Naive thymus-derived CD4-positive, alpha-beta T cell (primary cell): ENCODE results near the gene LMX1A. TPM values are rescaled to one million over a fixed set of nuclear protein-coding genes. Genes with fewer than 3 reads are reported as not detected.

Experiments used
- ATAC-seq: fragments of 150-1000 bp; cut with Tn5 transposase; 2 replicates; pipeline ENCODE4 v1.10.0; 2021; ENCODE audit warnings: mild to moderate bottlenecking, moderate library complexity
- CTCF ChIA-PET: fragments of 350-600 bp; sonication (Branson Sonifier 250); formaldehyde crosslinking; loops from one replicate; lab custom pipeline; 2021; ENCODE audit warnings: antibody characterized with exemption; lab: Charles Lee
- POLR2A ChIA-PET: fragments of 350-600 bp; sonication (Branson Sonifier 250); formaldehyde crosslinking; loops from one replicate; lab custom pipeline; 2021; ENCODE audit warnings: antibody characterized with exemption, inconsistent platforms; lab: Charles Lee
- DNase-seq, 9 donors: peaks; one replicate each; pipeline versions ENCODE4 v3.0.0 to v3.0.0-alpha.2; 2020 to 2022; ENCODE audit warnings: mixed read lengths in 1 of 9
- H3K27ac ChIP-seq: one replicate; pipeline ENCODE4 v1.7.0; 2013; ENCODE audit warnings: mild to moderate bottlenecking, low read depth, low read length, moderate library complexity
- H3K27me3 ChIP-seq, 2 donors: one replicate each; pipeline ENCODE4 v1.7.0; 2013; ENCODE audit warnings: low read length in 2 of 2, mild to moderate bottlenecking in 2 of 2, moderate library complexity in 2 of 2; ENCODE audit not compliant: control insufficient read depth in 2 of 2, insufficient read depth in 2 of 2
- H3K36me3 ChIP-seq, 3 experiments: 1 replicate in 2 of 3; 2 replicates in 1 of 3; pipeline ENCODE4 v1.7.0; 2013; ENCODE audit warnings: low read length in 3 of 3, mild to moderate bottlenecking in 3 of 3, moderate library complexity in 1 of 3; ENCODE audit not compliant: insufficient read depth in 3 of 3, control insufficient read depth in 2 of 3
- H3K4me1 ChIP-seq, 2 donors: one replicate each; pipeline ENCODE4 v1.7.0; 2013; ENCODE audit warnings: low read length in 2 of 2, mild to moderate bottlenecking in 2 of 2, moderate library complexity in 1 of 2; ENCODE audit not compliant: control insufficient read depth in 2 of 2, insufficient read depth in 2 of 2
- H3K4me3 ChIP-seq: 2 replicates; pipeline ENCODE4 v1.7.0; 2013; ENCODE audit warnings: mild to moderate bottlenecking, low read length
- H3K9me3 ChIP-seq, 3 experiments: 1 replicate in 2 of 3; 2 replicates in 1 of 3; pipeline ENCODE4 v1.7.0; 2013; ENCODE audit warnings: low read length in 3 of 3; ENCODE audit not compliant: control insufficient read depth in 2 of 3
- H3K27ac Mint-ChIP-seq, 9 donors: one replicate each; pipeline ENCODE4 v1.8.0; 2020 to 2022; ENCODE audit warnings: mixed read lengths in 9 of 9, mild to moderate bottlenecking in 8 of 9, moderate library complexity in 5 of 9, inconsistent platforms in 2 of 9
- H3K27me3 Mint-ChIP-seq, 5 donors: one replicate each; pipeline ENCODE4 v1.8.0; 2021 to 2022; ENCODE audit warnings: mixed read lengths in 5 of 5, mild to moderate bottlenecking in 1 of 5
- H3K36me3 Mint-ChIP-seq, 5 donors: one replicate each; pipeline ENCODE4 v1.8.0; 2020 to 2022; ENCODE audit warnings: mixed read lengths in 5 of 5, mild to moderate bottlenecking in 3 of 5, inconsistent platforms in 1 of 5
- H3K4me1 Mint-ChIP-seq, 7 donors: one replicate each; pipeline ENCODE4 v1.8.0; 2020 to 2022; ENCODE audit warnings: mixed read lengths in 7 of 7, mild to moderate bottlenecking in 3 of 7, inconsistent platforms in 1 of 7
- H3K4me3 Mint-ChIP-seq, 10 donors: one replicate each; pipeline ENCODE4 v1.8.0; 2020 to 2022; ENCODE audit warnings: mild to moderate bottlenecking in 10 of 10, mixed read lengths in 10 of 10, moderate library complexity in 6 of 10, inconsistent platforms in 2 of 10
- H3K9me3 Mint-ChIP-seq, 11 donors: one replicate each; pipeline ENCODE4 v1.8.0; 2020 to 2022; ENCODE audit warnings: mixed read lengths in 11 of 11, mild to moderate bottlenecking in 4 of 11, inconsistent platforms in 1 of 11, moderate library complexity in 1 of 11
- intact Hi-C, 2 donors: fragments of 100-400 bp; cut with micrococcal nuclease; formaldehyde crosslinking; loops; one replicate each; pipeline ENCODE4 v1.15.1; 2023
- polyA plus RNA-seq, 2 donors: library from polyadenylated mRNA; unstranded; fragments of 300-500 nt; fragmentation: Illumina TruSeq; gene quantifications; one replicate each; pipeline ENCODE4 v1.2.3, GENCODE V29; 2021
- total RNA-seq, 6 experiments: library from RNA in 5 of 6; stranded (reverse) in 5 of 6; gene quantifications; 1 replicate in 5 of 6; 2 replicates in 1 of 6; pipeline ENCODE4 v1.2.3 and lab custom pipeline; 2021 to 2026

Gene LMX1A
- total and polyA plus RNA-seq, 7 experiments from 2014 or later: not detected

DNA sequence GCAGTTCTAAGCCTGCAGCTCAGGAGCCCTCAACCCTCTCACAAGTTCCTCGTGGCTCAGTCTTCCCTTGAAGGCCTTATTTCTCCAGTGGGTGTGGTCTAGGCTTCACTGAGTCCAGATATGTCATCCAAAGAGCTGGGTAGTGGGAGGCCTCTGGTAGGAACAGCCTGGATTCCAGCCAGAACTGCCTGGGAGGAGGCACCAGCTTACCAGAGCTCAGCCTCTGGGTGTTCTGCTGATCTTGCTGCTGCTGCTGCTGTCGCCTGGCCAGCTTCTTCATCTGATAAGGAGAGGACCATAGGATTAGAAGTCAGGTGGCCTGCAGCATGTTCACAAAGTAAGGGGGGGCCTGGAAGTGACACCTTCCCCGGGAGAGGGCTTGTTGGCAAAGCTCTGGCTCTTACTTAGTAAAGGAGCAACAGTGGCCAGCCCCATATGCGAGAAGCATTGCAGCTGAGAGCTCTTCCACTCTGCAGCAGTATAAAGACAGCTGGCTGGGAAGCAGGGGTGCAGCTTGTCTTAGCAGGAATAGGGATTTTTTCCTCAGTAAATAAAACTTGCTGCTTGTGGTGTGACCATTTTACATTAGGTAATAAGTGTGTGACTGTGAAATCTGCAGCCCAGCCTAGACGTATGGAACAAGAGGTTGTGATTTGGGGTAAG is 148.5 kb downstream of the LMX1A start:
- no peaks in the 10 kb centered on the region for H3K36me3 ChIP-seq
- H3K27me3 ChIP-seq: no peaks in the 10 kb centered on the region
- Mint-ChIP-seq H3K9me3 (no peaks in the 10 kb centered on the region), H3K36me3 (no peaks in the 10 kb centered on the region), H3K27ac (no peak overlapping the region), H3K4me3 (no peak overlapping the region), H3K27me3 (peaks cover 0 to 9% (median 0%) of the 10 kb centered on the region in 5 donors), H3K4me1 (no peaks in the 10 kb centered on the region)
- H3K4me1 ChIP-seq: no peaks in the 10 kb centered on the region
- H3K4me3 ChIP-seq: no peak overlapping the region
- no peak overlapping the region for H3K27ac ChIP-seq
- H3K9me3 ChIP-seq: no peaks in the 10 kb centered on the region
- intact Hi-C loops: no loop called here
- CTCF ChIA-PET: no interaction called here
- DNase-seq (no peak), ATAC-seq (no peak)
- POLR2A ChIA-PET: no interaction called here

DNA sequence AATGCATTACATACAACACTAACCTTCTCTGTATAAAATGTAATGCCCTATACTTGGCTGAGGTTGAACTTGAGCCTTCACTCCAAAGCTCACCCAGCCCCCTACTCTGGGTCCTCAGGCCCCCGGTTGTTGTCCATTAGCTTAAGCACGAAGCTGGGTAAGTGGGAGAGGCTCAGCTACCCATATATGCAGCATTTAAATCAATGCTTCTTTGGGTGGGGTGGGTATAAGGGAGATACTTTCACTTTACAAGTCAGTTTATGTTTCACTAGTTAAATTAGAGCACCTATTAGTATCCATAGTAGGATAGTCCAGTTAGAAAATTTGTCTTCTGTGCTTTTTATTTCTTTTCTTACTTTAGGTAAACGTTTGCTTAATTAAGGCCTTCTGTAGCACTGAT is 151.4 kb downstream of the LMX1A start:
- ATAC-seq (no peak), DNase-seq (no peak)
- H3K9me3 ChIP-seq: no peaks in the 10 kb centered on the region
- no peaks in the 10 kb centered on the region for H3K27me3 ChIP-seq
- Mint-ChIP-seq H3K4me3 (no peak overlapping the region), H3K4me1 (no peaks in the 10 kb centered on the region), H3K36me3 (no peaks in the 10 kb centered on the region), H3K27me3 (peaks cover 0 to 9% (median 2%) of the 10 kb centered on the region in 5 donors), H3K9me3 (no peaks in the 10 kb centered on the region), H3K27ac (no peak overlapping the region)
- ChIA-PET CTCF (no interaction called here), POLR2A (no interaction called here)
- H3K4me1 ChIP-seq: no peaks in the 10 kb centered on the region
- no peak overlapping the region for H3K4me3 ChIP-seq
- H3K27ac ChIP-seq: no peak overlapping the region
- H3K36me3 ChIP-seq: no peaks in the 10 kb centered on the region
- intact Hi-C loops: no loop called here

DNA sequence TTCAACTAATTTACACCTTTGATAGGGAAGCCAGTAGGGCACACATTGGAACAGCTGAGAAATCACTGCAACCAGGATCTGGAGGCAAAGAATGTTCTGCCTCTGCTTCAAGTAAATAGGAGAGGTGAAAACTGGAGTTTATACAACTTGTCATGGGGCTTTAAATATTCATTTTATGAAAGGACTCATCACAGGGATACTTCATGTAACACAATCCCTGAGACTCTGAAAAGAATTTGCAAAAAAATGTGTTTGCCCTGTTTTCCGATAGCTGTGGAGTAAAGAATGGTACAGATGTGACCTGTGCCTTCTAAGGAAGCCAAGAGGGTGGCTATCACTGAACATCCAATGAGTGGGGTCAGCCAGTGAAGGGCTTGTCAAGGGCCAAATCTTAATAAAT is 152.0 kb downstream of the LMX1A start:
- no peaks in the 10 kb centered on the region for H3K36me3 ChIP-seq
- H3K27ac ChIP-seq: no peak overlapping the region
- Mint-ChIP-seq H3K36me3 (no peaks in the 10 kb centered on the region), H3K4me1 (no peaks in the 10 kb centered on the region), H3K4me3 (no peak overlapping the region), H3K27ac (no peak overlapping the region), H3K9me3 (no peaks in the 10 kb centered on the region), H3K27me3 (peaks cover 0 to 9% (median 2%) of the 10 kb centered on the region in 5 donors)
- DNase-seq (no peak), ATAC-seq (no peak)
- no peak overlapping the region for H3K4me3 ChIP-seq
- POLR2A ChIA-PET: no interaction called here
- no peaks in the 10 kb centered on the region for H3K27me3 ChIP-seq
- intact Hi-C loops: no loop called here
- CTCF ChIA-PET: no interaction called here
- H3K4me1 ChIP-seq: no peaks in the 10 kb centered on the region
- no peaks in the 10 kb centered on the region for H3K9me3 ChIP-seq

DNA sequence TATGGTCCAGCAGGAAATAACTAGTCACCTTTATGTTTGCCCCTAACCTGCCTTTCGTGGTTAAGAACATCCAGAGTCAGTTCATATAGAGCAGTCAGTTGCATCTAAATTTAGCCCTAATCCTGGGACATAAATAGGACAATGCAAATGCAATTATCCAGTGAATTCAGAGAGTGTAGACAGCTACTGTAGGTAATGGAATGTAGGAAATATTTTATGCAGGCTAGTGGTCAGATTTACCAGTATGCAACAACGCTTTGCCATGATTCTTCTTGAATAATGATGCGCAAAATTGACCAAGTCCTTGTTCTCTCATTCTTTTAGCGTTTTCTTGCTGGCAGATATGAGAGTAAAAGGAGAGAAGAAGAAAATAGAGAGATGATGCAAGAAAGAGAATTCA is 165.4 kb downstream of the LMX1A start:
- ATAC-seq (no peak), DNase-seq (no peak)
- H3K27me3 Mint-ChIP-seq: peaks cover 0 to 12% (median 6%) of the 10 kb centered on the region in 5 donors
- Histone ChIP-seq H3K4me3 (no peak overlapping the region), H3K9me3 (no peaks in the 10 kb centered on the region), H3K36me3 (no peaks in the 10 kb centered on the region), H3K27ac (no peak overlapping the region), H3K4me1 (no peaks in the 10 kb centered on the region), H3K27me3 (no peaks in the 10 kb centered on the region)
- POLR2A ChIA-PET: no interaction called here
- H3K9me3 Mint-ChIP-seq: peaks cover 0 to 5% (median 0%) of the 10 kb centered on the region in 11 donors
- intact Hi-C loops: no loop called here
- no peaks in the 10 kb centered on the region for H3K36me3 Mint-ChIP-seq
- H3K4me1 Mint-ChIP-seq: no peaks in the 10 kb centered on the region
- CTCF ChIA-PET: no interaction called here
- no peak overlapping the region for H3K4me3 Mint-ChIP-seq
- no peak overlapping the region for H3K27ac Mint-ChIP-seq

DNA sequence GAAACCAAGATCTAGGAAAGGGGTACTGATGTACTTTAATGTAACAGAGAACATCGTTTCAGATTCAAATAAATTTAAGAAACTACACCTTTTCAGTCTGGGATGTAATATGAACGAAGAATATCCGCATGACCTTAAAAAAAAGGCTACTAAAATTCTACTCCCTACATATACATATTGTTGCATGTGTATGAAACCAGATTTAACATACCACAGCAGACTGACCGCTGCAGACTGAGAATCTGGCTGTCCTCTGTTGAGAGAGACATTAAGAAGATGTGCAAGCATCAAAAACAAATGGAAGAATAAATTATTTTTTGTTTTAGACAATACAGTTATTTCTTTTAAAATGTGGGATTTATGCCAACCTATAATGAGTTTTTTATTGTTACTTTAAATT is 166.6 kb downstream of the LMX1A start:
- H3K27me3 Mint-ChIP-seq: peaks cover 0 to 9% (median 4%) of the 10 kb centered on the region in 5 donors

DNA sequence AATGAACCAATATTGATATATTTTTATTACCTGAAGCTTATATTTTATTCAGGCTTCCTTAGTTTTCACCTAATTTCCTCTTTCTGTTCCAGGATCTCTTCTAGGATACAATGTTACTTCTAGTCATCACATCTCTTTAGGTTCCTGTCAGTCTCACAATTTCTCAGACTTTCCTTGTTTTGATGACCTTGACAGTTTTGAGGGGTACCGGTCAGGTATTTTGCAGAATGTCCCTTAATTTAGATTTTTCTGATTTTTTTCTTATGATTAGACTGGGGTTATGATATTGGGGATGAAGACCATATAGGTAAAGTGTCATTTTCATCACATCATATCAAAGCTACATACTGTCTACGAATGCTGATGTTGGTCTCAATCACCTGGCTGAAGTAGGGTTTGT is 167.5 kb downstream of the LMX1A start:
- H3K9me3 Mint-ChIP-seq: peaks cover 0 to 10% (median 2%) of the 10 kb centered on the region in 11 donors
- no peaks in the 10 kb centered on the region for H3K4me1 ChIP-seq
- H3K9me3 ChIP-seq: no peaks in the 10 kb centered on the region
- H3K4me1 Mint-ChIP-seq: no peaks in the 10 kb centered on the region
- H3K27me3 ChIP-seq: no peaks in the 10 kb centered on the region
- no peak overlapping the region for H3K27ac Mint-ChIP-seq
- DNase-seq: no peak
- intact Hi-C loops: no loop called here
- H3K27ac ChIP-seq: no peak overlapping the region
- no peak overlapping the region for H3K4me3 ChIP-seq
- ATAC-seq: no peak
- H3K36me3 Mint-ChIP-seq: no peaks in the 10 kb centered on the region
- peaks cover 0 to 7% (median 4%) of the 10 kb centered on the region in 5 donors for H3K27me3 Mint-ChIP-seq
- no peaks in the 10 kb centered on the region for H3K36me3 ChIP-seq
- POLR2A ChIA-PET: no interaction called here
- CTCF ChIA-PET: no interaction called here
- no peak overlapping the region for H3K4me3 Mint-ChIP-seq

More for the DNA sequence above, 166.6 kb downstream of the LMX1A start:
- no peaks in the 10 kb centered on the region for H3K36me3 Mint-ChIP-seq
- CTCF ChIA-PET: no interaction called here
- POLR2A ChIA-PET: no interaction called here
- DNase-seq (no peak), ATAC-seq (no peak)
- no peak overlapping the region for H3K4me3 ChIP-seq
- no peaks in the 10 kb centered on the region for H3K4me1 ChIP-seq
- no peaks in the 10 kb centered on the region for H3K9me3 ChIP-seq
- no peaks in the 10 kb centered on the region for H3K36me3 ChIP-seq
- no peaks in the 10 kb centered on the region for H3K4me1 Mint-ChIP-seq
- intact Hi-C loops: no loop called here
- no peaks in the 10 kb centered on the region for H3K27me3 ChIP-seq
- no peak overlapping the region for H3K27ac ChIP-seq
- H3K4me3 Mint-ChIP-seq: no peak overlapping the region
- peaks cover 0 to 9% (median 0%) of the 10 kb centered on the region in 11 donors for H3K9me3 Mint-ChIP-seq
- H3K27ac Mint-ChIP-seq: no peak overlapping the region
